Peyer's patch (tissue), 4 donors: Measurements from ENCODE around the gene AGPAT2.

Experiments used
- POLR2A ChIP-seq, 2 donors: fragments of 450-650 bp; IDR thresholded peaks; one replicate each; pipeline ENCODE4 v1.5.1; 2017; ENCODE audit warnings: antibody characterized with exemption in 2 of 2, mild to moderate bottlenecking in 2 of 2, moderate library complexity in 2 of 2
- TF ChIP-seq, protein P1 (sequence below), 6 experiments: fragments of 450-650 bp in 4 of 6; fragments of 200-600 bp in 2 of 6; sonication (generic) in 1 of 6; IDR thresholded peaks; one replicate each; pipeline ENCODE4 v1.5.1; 2017 to 2019; ENCODE audit warnings: antibody characterized with exemption in 6 of 6, mild to moderate bottlenecking in 3 of 6, moderate library complexity in 1 of 6

DNA sequence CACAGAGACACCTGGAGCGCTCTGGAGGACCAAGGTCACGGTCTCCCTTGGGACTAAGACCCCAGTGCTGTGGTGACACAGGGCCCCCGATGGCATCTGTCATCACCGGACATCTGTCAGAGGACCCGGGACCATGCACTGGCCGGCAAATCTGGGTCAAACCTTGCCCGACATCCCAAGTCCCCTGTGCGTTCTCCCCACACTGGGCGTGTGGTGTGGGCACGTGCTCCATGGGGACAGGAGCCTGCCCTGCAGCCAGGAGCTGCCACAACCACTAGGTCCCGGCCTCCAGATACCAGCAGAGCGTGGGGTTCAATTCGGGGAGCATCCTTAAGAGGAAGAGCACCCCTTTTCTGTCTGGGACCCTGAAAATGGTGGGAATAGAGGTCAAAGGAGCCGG lies 3.5 kb downstream of the AGPAT2 start:
- TF ChIP-seq, protein P1, sequence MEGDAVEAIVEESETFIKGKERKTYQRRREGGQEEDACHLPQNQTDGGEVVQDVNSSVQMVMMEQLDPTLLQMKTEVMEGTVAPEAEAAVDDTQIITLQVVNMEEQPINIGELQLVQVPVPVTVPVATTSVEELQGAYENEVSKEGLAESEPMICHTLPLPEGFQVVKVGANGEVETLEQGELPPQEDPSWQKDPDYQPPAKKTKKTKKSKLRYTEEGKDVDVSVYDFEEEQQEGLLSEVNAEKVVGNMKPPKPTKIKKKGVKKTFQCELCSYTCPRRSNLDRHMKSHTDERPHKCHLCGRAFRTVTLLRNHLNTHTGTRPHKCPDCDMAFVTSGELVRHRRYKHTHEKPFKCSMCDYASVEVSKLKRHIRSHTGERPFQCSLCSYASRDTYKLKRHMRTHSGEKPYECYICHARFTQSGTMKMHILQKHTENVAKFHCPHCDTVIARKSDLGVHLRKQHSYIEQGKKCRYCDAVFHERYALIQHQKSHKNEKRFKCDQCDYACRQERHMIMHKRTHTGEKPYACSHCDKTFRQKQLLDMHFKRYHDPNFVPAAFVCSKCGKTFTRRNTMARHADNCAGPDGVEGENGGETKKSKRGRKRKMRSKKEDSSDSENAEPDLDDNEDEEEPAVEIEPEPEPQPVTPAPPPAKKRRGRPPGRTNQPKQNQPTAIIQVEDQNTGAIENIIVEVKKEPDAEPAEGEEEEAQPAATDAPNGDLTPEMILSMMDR (IDR thresholded peaks at IDR 0.05): no peak
- TF ChIP-seq POLR2A (IDR thresholded peaks at IDR 0.05): no peak
